HG03139 (cell line): ENCODE results near the gene PPIE.

Experiments used
- ATAC-seq: cut with Tn5 transposase; IDR thresholded peaks from one replicate; pipeline ENCODE4 v1.9.1; 2021; ENCODE audit not compliant: unreplicated experiment

PPIE gene

GRCh38 chr1:39720094-39720999 is 18.3 kb upstream of the PPIE start:
- no peak for ATAC-seq

GRCh38 chr1:39721664-39722063 is 17.0 kb upstream of the PPIE start:
- ATAC-seq: no peak

- ATAC-seq: no peak
Measured at GRCh38 chr1:39722495-39722894, 16.2 kb upstream of the PPIE start.

- no peak for ATAC-seq
Measured at GRCh38 chr1:39726600-39726999, 12.1 kb upstream of the PPIE start.

DNA sequence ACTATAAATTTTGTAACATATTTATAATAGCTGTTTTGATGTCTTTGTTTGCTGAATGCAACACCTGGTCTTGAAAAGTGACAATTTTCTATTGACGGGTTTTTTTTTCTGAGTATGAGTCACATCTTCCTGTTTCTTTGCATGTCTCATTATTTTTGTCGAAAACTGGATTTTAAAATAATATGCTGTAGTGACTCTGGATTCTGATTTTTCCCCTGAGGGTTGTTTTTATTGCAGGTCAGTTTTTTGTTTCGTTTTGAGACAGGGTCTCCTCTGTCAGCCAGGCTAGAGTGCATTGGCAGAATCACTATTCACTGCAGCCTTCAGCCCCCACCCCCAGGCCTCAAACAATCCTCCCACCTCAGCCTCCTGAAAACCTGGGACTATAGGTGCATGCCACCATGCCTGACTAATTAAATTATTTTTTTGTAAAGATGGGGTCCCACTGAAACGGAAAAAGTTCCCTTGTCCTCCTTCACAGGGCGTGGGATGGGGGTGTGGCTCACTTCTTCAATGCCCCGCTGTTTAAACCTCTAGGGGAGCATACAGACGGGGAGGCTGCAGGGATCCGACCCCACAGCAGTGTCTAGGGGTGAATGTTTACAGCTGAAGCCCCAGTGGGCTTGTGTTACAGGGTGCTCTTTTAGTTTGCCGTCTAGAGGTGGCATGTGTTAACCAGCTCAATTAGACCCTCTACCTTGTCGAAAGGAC is 11.3 kb upstream of the PPIE start:
- ATAC-seq: no peak

GRCh38 chr1:39727932-39728317 is 10.8 kb upstream of the PPIE start:
- no peak for ATAC-seq

- no peak for ATAC-seq
Measured at GRCh38 chr1:39729030-39729429, 9.7 kb upstream of the PPIE start.

DNA sequence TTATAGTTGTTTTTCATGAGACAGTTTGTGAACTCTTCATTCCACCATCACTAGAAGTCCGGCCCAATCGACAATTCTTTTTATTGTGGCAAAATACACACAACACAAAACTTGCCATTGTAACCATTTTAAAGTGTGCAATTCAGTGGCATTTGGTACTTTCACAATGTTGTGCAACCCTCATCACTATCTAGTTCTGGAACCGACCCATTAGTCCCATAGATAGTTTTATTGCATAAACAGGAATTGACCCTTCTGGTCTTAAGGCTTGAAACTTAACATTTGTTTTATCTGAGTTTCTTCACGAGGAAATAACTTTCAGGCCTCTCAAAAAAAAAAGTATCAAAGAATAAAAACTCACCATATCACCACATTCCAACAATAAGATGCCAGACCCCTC is 8.8 kb upstream of the PPIE start:
- ATAC-seq: no peak

GRCh38 chr1:39732730-39733129 is 6.0 kb upstream of the PPIE start:
- ATAC-seq: no peak

DNA sequence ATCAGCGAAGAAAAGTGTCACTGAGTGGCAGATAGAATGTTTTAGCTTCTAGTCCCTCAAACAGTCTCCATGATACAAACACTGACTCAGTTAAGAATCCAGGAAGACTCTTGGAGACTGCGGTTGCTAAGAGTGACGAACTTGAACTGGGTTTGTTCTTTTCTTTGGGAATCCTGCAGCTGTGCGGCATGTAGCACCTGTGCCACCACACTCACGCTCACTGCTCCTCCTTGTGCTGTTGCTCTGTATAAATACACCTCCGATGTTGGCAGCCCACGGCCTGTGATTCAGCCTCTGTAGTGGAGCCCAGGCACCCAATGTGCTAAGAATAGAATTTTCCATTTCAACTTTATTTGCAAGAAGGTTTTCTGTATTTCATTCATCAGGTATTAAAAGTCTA is 5.5 kb upstream of the PPIE start:
- ATAC-seq: no peak

DNA sequence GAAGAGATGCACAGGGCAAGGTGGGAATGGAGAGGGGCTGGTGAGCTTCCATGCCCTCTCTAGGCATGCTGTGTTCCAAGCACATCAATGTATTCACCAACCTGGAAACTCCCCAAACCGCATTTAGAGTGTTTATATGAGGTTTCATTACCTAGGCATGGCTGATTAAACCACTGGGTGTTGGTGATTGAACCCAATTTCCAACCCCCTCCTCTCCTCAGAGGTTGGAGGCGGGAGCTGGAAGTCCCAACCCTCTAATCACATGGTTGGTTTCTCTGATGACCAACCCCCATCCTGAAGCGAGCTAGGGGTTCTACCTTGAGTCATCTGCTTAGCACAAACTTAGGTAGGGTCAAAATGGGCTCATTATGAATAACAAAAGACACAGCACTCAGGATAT is 3.0 kb upstream of the PPIE start:
- ATAC-seq: no peak

- ATAC-seq: no peak
Measured at GRCh38 chr1:39737546-39738169, 1.0 kb upstream of the PPIE start.

DNA sequence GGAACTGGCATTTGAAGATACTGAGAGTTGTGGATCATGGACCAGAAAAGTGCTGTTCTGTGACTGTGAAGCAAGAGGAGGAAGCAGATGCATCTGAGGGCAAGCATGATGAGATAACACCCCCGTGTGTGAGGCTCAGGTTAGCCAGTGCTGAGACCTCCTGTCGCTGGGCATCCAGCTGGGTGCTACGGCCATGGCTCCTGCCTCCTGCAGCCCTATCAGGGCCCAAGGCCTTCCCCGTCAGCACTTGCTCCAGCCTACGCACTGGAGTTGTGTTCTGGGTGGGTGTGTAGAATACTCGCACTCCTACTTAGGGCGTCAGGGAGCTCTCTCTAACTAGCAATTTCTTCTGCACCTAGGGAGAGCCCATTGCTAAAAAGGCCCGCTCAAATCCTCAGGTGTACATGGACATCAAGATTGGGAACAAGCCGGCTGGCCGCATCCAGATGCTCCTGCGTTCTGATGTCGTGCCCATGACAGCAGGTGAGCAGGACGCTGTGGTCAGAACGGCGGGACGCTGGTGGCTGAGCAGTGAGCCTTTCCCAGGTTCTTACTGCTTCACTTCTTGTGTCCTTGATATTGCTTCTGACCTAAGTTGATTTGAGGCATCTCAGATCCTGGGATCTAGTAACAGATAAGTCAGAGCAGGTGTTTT is 6.5 kb downstream of the PPIE start:
- ATAC-seq: no peak

DNA sequence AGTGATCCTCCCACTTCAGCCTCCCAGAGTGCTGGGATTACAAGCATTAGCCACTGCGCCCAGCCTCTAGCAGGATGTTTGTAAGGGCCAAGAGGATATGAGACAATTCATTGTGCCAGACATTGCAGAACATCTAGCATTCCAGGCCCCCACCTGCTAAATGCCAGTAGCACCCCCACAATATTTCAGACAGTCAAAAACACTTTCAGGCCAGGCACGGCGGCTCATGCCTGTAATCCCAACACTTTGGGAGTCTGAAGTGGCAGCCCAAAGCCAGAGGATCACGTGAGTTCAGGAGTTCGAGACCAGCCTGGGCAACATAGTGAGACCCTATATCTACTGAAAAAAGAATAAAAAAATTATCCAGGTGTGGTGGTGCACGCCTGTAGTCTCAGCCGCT is 12.9 kb downstream of the PPIE start:
- ATAC-seq: no peak

DNA sequence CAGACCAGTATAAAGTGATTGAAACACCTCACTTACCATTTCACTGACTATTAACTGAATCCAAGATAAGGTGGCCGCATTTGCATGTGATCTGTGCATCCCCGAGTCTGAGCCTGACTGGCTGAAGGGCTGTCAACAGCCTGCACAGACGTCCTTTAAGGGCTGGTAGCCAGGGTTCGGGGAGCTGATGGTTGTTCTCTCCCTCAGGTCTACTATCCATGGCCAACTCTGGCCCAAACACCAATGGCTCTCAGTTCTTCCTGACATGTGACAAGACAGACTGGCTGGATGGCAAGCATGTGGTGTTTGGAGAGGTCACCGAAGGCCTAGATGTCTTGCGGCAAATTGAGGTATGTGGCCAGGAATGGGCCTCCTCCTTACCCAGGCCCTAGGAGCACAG is 14.0 kb downstream of the PPIE start:
- ATAC-seq: no peak

- ATAC-seq: no peak
Measured at GRCh38 chr1:39753132-39754025, 14.7 kb downstream of the PPIE start.

DNA sequence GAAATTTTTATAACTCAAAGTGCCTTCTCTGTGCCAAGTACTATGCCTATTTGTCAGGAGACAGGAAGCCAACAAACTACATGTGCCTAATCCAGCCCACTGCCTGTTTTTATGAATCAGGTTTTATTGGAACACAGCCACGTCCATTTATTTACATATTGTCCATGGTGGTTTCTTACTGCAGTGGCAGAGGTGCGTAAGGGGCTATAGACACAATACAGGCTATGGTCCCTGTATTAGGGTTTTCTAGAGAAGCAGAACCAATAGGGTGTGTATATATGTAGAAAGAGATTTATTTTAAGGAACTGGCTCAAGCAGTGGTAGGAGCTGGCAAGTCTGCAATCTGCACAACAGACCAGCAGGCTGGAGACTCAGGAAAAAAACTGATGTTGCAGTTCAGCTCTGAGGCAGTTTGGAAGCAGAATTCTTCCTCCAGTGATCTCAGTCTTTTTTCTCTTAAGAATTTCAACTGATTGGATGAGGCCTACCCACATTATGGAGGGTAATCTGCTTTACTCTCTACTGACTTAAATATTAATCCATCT is 15.4 kb downstream of the PPIE start:
- ATAC-seq: no peak

DNA sequence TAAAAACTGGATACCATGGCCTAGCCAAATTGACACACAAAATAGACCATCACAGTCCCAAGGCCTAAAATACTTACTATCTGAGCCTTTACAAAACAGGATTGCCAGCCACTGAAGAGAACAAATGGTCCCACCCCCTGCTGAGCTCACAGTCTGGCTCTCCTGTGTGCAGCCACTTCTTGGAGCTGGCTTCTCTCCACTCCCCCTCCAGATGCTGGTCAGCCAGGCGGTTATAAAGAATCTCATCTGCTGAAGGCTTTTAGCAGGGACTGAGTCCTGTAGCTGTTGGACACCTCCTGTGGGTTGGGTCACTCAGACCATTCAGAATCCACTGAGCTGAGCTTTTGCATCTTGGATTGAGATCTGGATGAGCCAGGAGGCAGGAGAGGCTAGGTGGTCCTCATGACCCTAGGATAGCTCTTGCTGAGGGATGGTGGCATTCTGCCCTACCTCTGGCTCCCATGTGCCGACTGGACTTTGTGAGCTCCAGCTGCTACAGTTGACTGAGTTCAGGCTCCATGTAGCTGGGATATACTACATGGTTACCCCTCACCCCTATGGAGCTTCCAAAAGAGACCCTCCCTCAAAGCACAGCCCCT is 16.3 kb downstream of the PPIE start:
- ATAC-seq: no peak

DNA sequence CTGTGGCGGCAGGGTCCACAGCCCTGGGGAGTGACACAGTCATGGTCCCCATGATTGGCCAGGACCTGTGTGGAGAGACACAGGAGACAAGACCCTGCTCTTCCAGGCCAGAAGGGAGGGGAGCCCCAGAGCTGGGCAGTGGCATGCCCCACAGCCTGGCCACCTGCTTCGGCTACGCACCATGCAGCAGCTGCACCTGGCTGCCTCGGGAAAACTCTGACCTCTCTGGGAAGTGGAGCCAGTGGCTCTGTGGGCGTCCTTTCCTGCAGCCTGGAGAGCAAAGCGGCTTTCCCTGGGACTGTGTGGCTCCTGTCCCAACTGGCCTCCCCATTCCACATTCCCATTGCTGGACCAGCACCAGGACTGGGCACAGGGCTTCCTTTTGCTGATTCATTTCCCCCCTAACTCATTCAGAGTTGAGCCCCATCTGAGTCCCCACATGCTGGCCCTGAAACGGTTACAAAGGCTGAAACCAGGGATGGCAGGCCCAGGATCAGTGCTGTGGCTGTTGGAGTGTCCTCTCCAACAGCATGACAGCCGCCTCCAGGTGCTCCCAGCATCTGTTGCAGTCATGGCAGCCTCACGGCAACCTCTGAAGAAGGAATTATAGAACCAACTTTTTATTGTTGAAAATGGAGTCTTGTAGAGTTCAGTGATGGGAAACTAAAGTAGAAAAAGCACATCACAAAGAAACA is 17.4 kb downstream of the PPIE start:
- ATAC-seq: no peak
